GM12872 (cell line): Measurements from ENCODE around the gene RAD51C.

Experiments
- CTCF ChIP-seq: IDR thresholded peaks from 3 replicates; pipeline ENCODE4 v1.5.1; 2011; ENCODE audit warnings: low read depth, mild to moderate bottlenecking, low read length, moderate library complexity; ENCODE audit not compliant: insufficient read depth

The RAD51C gene

DNA sequence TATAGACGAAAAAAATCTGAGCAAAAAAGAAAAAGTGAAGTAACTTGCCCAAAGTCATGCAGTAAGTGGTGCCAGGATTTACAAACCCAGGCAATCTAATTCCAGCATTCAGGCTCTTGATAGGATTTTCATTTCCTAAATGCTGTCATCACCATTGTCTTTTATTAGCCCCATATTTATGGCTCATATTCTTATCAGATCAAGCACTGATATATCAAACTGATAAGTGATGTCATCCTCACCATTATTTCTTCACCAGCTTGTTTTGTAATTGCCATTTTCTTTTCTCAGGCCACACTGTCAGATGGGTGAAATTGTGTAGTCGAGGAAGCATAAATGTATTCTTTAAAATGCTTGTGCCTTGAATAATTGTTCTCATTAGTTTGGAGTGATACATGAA lies 1.3 kb downstream of the RAD51C start:
- no peak for TF ChIP-seq CTCF

DNA sequence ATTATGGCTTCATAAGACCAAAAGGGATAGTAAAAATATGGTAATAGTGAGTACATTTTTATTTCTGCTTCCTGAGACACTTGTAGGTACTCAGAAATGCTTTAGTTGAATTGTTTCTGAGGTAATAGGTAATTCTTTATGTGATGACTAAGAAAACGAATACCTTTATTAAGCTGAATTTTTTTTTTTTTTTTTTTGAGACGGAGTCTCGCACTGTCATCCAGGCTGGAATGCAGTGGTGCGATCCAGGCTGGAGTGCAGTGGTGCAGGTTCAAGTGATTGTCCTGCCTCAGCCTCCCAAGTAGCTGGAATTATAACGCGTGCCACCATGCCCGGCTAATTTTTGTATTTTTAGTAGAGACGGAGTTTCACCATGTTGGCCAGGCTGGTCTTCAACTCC lies 1.9 kb downstream of the RAD51C start:
- no peak for TF ChIP-seq CTCF

- no peak for TF ChIP-seq CTCF
Measured at GRCh38 chr17:58694826-58695225, 2.4 kb downstream of the RAD51C start.

DNA sequence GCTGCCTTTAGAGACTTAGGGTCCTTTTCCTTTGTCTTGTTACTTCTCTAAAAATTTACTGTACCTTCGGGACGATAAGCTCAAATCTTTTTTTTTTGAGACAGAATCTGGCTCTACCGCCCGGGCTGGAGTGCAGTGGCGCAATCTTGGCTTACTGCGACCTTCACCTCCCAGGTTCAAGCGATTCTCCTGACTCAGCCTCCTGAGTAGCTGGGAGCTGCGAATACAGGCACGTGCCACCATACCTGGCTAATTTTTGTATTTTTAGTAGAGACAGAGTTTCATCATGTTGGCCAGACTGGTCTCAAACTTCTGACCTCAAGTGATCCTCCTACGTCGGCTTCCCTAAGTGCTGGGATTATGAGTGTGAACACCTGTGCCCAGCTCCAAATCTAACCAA lies 7.4 kb downstream of the RAD51C start:
- no peak for TF ChIP-seq CTCF

- TF ChIP-seq CTCF: no peak
Measured at GRCh38 chr17:58702045-58702476, 9.7 kb downstream of the RAD51C start.

- no peak for TF ChIP-seq CTCF
Measured at GRCh38 chr17:58702708-58703107, 10.3 kb downstream of the RAD51C start.

GRCh38 chr17:58703137-58703915 lies 10.9 kb downstream of the RAD51C start:
- TF ChIP-seq CTCF: no peak
